GM10248 (cell line): ENCODE data around the gene GPR139.

Experiments used
- CTCF ChIA-PET: fragments of 300-600 bp; sonication (Branson Sonifier 250); formaldehyde crosslinking; extraction: SDS; loops from one replicate; lab custom pipeline; 2021; ENCODE audit warnings: antibody characterized with exemption; lab: Yijun Ruan, JAX
- POLR2A ChIA-PET: fragments of 350-650 bp; sonication (Branson Sonifier 250); formaldehyde crosslinking; extraction: SDS; loops from one replicate; lab custom pipeline; 2020; ENCODE audit warnings: antibody characterized with exemption; lab: Yijun Ruan, JAX
- DNase-seq: peaks from one replicate; pipeline ENCODE4 v3.0.0; 2012; ENCODE audit errors: extremely low spot score
- TF ChIP-seq, protein P1 (sequence below): IDR thresholded peaks from 2 replicates; pipeline ENCODE4 v1.5.1; 2012; ENCODE audit warnings: mild to moderate bottlenecking, low read depth; ENCODE audit errors: extremely low read depth, missing control alignments, control extremely low read depth

Gene GPR139

DNA sequence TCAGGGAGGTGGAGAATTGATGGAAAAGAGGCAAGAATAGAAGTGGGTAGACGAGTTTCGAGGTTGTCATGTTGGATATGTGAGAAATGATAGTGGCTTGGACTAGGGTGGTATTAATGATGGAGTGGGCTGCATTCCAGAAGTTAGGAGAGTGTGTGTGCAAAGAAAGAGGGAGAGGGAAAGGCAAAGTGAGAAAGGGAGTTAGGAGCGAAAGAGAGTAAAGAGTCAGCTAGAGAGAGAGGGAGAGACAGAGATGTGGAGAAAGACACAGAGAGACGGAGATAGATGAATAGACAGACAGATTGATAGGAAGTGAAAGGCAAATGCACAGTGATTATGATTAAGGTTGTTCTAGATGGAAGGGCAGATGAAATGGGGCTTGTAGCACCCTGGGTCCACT is 5.4 kb upstream of the GPR139 start:
- no peak for DNase-seq
- TF ChIP-seq, protein P1, sequence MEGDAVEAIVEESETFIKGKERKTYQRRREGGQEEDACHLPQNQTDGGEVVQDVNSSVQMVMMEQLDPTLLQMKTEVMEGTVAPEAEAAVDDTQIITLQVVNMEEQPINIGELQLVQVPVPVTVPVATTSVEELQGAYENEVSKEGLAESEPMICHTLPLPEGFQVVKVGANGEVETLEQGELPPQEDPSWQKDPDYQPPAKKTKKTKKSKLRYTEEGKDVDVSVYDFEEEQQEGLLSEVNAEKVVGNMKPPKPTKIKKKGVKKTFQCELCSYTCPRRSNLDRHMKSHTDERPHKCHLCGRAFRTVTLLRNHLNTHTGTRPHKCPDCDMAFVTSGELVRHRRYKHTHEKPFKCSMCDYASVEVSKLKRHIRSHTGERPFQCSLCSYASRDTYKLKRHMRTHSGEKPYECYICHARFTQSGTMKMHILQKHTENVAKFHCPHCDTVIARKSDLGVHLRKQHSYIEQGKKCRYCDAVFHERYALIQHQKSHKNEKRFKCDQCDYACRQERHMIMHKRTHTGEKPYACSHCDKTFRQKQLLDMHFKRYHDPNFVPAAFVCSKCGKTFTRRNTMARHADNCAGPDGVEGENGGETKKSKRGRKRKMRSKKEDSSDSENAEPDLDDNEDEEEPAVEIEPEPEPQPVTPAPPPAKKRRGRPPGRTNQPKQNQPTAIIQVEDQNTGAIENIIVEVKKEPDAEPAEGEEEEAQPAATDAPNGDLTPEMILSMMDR: no peak
- CTCF ChIA-PET: no interaction called here
- POLR2A ChIA-PET: no interaction called here

DNA sequence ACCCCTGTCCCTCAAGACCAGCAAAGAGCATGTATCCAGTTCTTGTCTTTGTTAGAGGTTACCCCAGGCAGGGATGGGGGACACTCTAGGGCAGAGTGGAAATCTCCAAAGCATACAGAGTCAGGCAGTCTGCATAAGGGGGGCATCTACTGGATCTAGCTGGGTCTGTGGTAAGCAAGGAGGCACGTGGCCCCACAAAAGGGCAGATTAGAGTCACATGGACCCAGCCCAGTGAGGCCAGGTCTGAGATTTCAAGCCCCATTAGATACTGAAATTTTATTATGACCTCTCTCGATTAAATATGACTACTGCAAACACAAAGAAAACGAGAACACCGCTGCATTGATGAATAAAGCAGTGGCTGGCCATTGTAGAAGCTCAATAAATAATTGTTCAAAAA is 1.6 kb upstream of the GPR139 start:
- TF ChIP-seq, protein P1: no peak
- POLR2A ChIA-PET: no interaction called here
- DNase-seq: no peak
- CTCF ChIA-PET: no interaction called here

DNA sequence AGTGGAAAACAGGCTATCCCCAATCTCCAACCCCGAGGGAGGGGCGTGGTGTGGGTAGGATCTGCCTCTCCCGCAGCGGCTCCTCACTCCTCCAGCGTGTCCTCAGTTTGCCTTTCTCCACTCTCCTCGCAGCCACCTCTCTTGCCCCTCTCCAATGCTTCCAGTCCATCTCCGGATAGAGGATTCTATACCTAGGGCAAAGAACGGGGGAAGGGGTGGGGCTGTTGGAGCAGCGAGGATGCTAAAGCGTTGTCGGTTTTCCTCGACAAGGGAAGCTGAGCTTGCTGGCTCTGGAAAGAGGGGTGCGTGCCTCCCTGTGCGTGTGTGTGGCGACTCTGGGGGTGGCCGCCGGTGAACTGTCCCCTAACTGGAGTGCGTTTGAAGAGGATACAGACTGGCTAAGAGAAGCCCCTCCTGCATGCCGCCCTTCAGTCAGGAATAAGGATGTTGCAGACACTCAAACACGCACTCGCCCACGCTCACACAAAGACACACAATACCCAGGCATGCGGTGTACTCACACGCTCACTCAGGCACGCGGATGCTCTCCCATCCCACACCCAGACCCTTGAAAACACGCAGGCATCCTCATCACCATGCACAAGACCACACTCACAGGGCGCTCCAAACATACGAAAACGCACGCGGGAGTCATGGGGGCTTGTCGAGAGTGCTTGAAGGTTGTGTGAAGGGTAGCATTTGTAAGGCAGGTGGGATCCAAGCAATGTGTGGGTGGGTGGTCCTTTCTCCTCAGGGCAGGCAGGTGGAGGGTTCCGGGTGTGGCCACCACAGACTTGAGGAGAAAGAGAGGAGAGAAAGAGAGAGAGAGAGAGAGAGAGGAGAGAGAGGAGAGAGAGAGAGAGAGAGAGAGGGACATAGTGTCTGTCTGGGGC is 655 bp upstream of the GPR139 start:
- ChIA-PET POLR2A (no interaction called here), CTCF (no interaction called here)
- DNase-seq: no peak

DNA sequence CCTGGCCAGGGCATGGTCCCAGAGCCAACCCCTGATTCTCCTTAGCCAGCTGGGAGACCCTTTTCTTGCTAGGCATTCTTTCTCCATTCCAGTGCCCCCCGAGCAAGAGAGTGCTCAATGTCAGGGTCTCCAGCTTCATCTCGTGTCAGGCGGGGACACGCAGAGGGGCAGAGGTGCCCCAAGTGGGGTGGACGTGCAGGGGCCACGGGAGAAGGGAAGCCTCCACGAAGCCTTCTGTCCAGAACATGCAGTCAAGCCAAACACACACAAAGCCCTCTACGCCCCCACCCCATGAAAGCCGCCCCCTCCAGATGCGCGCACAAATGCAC is 852 bp downstream of the GPR139 start:
- ChIA-PET CTCF (no interaction called here), POLR2A (no interaction called here)
- no peak for DNase-seq
- TF ChIP-seq, protein P1: no peak

More for the DNA sequence above, 655 bp upstream of the GPR139 start:
- TF ChIP-seq, protein P1: no peak

DNA sequence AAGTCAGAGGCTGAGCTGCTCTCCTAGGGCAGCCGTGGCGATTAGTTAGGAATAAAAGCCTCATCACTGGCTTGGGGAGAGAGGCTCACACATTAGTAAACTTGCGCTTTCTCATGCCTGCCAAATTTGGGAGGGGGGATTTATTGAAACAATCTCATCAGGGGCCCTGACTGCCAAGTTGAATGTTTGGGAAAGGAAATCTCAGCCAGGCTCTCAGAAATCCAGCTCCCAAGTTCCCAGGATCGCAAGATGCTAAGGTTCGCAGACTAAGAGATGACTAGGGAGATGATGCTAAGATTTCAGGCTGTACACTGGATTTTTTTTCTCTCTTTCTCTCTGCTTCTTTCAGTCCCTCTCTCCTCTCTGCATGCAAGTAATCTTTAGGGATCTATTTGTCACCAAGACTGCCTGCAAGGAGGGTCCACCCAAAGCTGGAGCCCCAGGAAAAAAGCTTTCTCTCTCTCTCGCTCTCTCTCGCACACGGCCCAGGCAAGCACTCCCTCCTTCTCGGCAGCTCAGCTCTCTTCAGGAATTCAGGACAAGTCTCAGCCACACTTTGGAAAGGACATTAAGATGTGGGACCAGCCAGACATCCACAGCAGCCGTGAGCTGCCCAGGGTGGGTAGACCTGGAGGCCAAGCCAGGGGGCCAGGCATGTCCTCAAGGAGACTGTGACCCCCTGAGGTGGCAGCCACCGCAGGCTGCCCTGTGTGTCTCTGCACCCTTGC is 1.4 kb downstream of the GPR139 start:
- no peak for DNase-seq
- TF ChIP-seq, protein P1: no peak
- POLR2A ChIA-PET: no interaction called here
- CTCF ChIA-PET: no interaction called here

DNA sequence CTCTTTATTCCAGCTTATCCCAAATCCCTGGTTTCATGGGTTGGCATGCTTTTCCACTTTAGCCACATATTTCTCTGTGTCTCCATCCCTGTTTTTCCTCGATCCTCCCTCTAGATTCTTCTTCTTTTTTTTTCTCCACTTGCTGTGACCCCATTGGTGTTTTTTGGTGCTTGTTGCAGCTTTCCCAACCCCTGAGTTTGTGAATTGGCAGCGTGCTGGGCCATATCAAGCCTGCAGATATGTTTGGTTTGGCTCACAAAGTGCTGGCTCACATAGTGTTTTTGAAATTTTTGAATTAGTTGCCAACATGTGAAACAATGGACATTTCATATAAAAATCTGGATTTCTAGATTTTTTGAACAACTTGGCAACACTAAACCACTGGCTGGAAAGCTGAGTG is 8.8 kb downstream of the GPR139 start:
- DNase-seq: no peak
- ChIA-PET POLR2A (no interaction called here), CTCF (interaction anchor here (1.2 kb wide), 1 partner anchor 158 kb away, joined by 3 read pairs; no protein-coding TSS in a partner anchor)
- TF ChIP-seq, protein P1: no peak
